DMS53 treated with DMSO at 0.1 percent for 48 hours (cell line): ENCODE data around the gene NDUFB10.
A peak's percentile ranks its signal among the peaks of the same experiment; 100 is the strongest.

Source experiments
- DNase-seq: peaks from one replicate; lab custom pipeline; 2025; ENCODE audit not compliant: unreplicated experiment; lab: John Stamatoyannopoulos, UW

Gene NDUFB10

GRCh38 chr16:1968146-1968953 lies 9.0 kb downstream of the NDUFB10 start:
- DNase-seq, result no peak

GRCh38 chr16:1971796-1972489 lies 12.6 kb downstream of the NDUFB10 start, which contains the start of gene TBL3:
TSS of gene TBL3 (plus strand) at chr16:1972053. CDS start at chr16:1972165, 112 bp downstream.
- peak; percentile 71 for DNase-seq

DNA sequence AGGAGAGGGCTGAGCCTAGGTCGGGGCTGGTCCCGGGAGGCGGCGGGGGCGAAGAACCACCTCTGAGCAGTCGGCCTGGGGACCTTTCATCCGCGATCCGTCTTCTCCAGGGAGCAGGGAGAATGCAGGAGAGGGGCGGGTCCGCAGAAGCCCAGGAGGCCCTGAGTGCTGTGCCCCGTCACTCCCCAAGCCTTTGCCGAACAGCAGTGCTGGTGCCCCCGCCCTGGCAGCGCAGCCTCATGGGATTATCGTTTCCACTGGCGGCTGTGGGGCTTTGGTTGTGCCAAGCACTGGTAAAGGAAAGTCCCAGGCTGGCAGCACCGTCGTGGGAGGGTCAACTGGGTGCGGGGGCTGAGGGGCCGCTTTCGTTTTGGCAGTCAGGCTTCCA lies 13.1 kb downstream of the NDUFB10 start:
- no peak for DNase-seq

- no peak for DNase-seq
Measured at GRCh38 chr16:1973461-1974156, 14.3 kb downstream of the NDUFB10 start.

GRCh38 chr16:1974157-1975070 lies 15.1 kb downstream of the NDUFB10 start:
- DNase-seq, result no peak

GRCh38 chr16:1975432-1976215 lies 16.3 kb downstream of the NDUFB10 start:
- no peak for DNase-seq

DNA sequence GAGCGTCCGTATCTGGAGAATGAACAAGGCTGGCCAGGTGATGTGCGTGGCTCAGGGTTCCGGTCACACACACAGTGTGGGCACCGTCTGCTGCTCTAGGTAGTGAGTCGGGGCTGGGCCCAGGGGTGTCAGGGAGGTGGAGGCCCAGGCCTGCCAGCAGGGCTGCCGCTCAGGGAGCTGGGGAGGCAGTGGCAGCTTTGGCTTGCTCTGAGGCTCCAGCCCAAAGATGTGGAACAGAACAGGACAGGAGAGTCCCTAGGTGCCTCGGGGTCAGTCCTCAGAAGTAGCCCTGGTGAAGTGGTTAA lies 16.8 kb downstream of the NDUFB10 start:
- DNase-seq, result no peak

GRCh38 chr16:1976951-1977874 lies 17.9 kb downstream of the NDUFB10 start:
- DNase-seq, result no peak

DNA sequence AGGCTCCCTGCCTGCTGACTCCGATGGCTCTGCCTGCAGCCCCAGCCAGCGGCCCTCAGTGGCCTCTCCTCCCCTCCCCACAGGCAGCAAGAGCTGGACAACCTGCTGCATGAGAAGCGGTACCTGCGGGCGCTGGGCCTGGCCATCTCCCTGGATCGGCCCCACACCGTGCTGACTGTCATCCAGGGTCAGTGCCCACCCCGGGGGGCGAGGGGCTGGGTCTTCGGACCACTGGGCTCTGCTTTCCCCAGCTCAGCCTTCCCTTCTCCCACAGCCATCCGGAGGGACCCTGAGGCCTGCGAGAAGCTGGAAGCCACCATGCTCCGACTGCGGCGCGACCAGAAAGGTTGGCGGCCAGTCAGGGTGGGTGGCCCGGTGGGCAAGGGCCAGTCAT lies 18.5 kb downstream of the NDUFB10 start:
- no peak for DNase-seq

- DNase-seq, result no peak
Measured at GRCh38 chr16:1978476-1979120, 19.3 kb downstream of the NDUFB10 start.

DNA sequence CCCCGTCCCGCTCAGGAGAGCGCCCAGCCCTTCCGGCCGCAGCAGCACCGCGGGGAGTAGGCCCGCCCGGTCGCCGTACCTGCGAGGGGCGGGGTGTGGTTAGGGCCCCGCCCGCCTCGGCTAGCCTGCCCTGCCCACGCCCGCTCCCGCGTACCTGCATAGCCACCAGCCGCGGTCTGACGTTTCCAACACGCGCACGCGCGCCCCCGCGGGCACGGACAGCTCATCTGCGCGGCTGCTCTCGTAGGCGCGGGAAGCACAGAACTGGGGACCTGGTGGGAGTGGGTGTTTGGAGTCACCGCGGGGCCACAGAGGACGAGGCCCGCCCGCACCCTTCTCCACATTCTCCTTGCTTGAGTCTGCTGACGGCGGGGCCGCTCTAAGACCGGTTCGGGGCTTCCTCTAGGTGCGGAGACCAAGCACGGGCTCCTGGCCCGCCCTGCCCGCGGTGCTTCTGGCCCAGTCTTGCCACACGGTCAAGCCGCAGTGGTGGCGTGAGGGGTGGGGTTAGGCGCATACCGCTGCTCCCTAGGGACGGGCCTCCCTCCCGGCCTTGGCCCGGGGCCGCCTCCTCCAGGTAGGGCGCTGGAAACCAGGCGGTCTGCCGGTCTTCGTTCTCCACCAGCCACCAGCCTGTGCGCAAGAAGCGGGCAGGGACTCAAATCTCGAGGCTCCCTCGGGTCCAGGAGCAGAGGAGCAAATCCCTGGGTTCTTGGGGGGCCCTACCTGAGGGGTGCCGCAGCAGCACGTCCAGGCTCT lies 20.1 kb downstream of the NDUFB10 start:
- DNase-seq, result peak; percentile 66

DNA sequence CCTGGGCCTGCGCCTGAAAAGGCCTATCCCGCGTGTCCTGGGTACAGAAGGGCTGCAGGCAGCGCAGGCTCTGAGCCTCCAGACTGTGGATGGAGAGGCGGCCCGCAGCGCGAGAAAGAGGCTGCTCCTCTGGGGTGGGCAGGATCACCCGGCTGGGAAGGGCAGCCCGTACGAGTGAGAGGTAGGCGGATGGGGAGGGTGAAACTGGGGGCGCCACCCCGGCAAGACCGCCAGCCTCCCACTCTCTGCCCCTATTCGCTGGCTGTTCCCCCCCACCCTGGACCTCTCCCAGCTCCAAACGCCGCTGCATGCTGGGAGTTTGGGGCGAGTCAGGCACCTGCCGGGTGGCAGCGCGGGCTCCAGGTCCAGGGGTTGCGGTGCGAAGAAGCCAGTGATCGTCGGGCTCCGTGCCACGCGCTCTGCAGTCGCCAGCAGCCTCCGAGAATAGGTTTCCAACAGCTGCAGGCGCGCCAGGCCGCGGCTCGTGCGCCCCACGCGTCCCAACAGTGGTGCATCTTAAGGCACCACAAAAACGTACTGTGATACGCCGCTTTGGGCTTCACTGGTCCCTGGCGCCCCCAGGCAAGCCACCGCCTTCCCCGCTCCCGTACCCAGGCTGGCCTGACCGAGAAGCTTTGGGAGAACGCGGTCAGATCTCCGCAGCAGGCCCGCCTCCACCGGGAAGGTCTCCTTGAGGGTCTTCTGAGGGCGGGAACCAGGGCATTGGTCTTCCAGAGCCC lies 20.9 kb downstream of the NDUFB10 start:
- DNase-seq, result no peak

DNA sequence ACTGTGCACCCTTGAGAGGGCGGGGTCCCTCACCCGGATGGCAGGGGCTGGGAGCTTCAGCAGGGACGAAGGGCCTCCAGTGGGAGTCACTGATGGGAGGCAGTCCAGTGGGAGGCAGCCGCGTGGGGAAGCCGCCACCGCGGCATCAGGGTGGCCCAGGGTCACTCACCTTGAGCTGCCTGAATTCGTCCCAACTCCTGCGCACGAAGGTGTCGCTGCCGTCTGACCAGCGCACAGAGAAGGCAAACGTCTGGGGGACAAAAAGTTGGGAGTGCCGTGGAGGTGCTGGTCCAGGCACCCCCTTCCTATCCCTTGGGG lies 21.4 kb downstream of the NDUFB10 start:
- DNase-seq, result no peak

DNA sequence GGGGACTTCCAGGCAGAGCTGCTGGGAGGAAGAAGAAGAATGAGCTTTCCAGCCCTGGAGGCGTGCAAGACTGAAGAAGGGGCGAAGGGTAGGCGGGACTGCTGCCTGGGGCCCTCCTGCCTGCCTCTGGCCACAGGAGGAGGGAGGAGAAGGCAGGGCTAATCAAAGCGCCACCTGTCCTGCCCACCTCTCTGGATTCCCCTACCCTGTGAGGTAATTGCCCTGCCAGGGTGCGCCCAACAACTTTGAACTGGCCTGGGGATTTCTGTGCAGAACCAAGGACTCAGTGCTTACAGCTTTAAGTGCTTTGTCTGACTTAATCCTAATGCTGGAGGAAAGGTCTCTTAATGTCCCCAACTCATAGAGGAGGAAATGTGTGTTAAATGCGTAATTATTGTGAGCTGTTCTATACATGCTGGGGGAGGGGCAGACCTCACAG lies 22.1 kb downstream of the NDUFB10 start, which contains the start of gene NOXO1:
NOXO1 (minus strand) TSS at position 72 of the 439 bp plus-strand sequence. CDS start 290 bp downstream, outside the sequence.
- no peak for DNase-seq

- no peak for DNase-seq
Measured at GRCh38 chr16:1982013-1982433, 22.7 kb downstream of the NDUFB10 start.

DNA sequence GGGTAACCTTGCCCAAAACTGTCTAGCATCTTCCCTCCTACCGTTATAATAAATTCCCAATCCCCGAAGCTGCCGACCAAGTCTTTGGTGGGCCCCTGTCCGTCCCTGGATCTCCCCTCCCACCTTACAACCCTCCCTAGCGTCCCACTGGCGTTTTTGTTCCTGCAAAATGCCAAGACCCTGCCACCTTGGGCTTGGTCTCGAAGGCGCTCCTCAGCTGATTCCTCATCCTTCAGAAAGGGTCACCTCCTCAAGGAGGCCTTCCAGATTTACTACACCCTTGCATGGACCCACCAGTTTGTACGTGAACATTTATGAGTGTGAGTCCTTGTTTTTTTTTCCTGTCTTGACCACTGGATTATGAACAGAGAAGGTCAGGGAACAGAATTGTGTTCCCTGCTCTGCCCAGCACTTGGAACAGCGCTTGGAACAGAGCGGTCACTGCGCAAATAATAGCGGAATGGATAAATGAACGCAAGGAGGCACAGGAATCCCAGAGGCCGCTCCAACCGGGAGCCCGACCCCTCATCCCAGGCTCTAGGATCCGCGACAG lies 23.7 kb downstream of the NDUFB10 start:
- no peak for DNase-seq
